ENCODE data around the gene ORC3.
A peak's percentile ranks its signal among the peaks of the same experiment; 100 is the strongest.
"Not testable (repeated sequence)": the region's sequence is repeated elsewhere in the genome, so short reads cannot be mapped to it uniquely, and the experiment has no call there.

Gene ORC3

GRCh38 chr6:87699576-87699975 is 109.6 kb downstream of the ORC3 start:
- DNase-seq = no peak

- DNase-seq = peak; percentile 16
Observed at GRCh38 chr6:87700397-87701343, 110.7 kb downstream of the ORC3 start.

GRCh38 chr6:87701344-87701675 is 111.4 kb downstream of the ORC3 start:
- DNase-seq = no peak

GRCh38 chr6:87701676-87702588 is 112.0 kb downstream of the ORC3 start, which contains the start of gene AKIRIN2:
AKIRIN2 (minus strand) TSS chr6:87702233; CDS start chr6:87701684, 549 bp downstream.
- DNase-seq = peak; percentile 93

- no peak for DNase-seq
Observed at GRCh38 chr6:87702589-87702945, 112.6 kb downstream of the ORC3 start.

GRCh38 chr6:87703039-87703438 is 113.1 kb downstream of the ORC3 start:
- not testable (repeated sequence) for DNase-seq

GRCh38 chr6:87705070-87705691 is 115.2 kb downstream of the ORC3 start:
- no peak for DNase-seq

- no peak for DNase-seq
Observed at GRCh38 chr6:87706187-87706966, 116.4 kb downstream of the ORC3 start.

GRCh38 chr6:87708581-87709427 is 118.9 kb downstream of the ORC3 start:
- DNase-seq = not testable (repeated sequence)

- no peak for DNase-seq
Observed at GRCh38 chr6:87710090-87710489, 120.2 kb downstream of the ORC3 start.

GRCh38 chr6:87712713-87713112 is 122.8 kb downstream of the ORC3 start:
- not testable (repeated sequence) for DNase-seq

- DNase-seq = no peak
Observed at GRCh38 chr6:87714093-87714842, 124.3 kb downstream of the ORC3 start.

Data from stimulated activated CD4-positive, alpha-beta T cell treated with anti-CD3 and anti-CD28 coated beads, Interleukin-12 subunit alpha, Interleukin-12 subunit beta, amount 100 ng/mL, for 4 hours (primary cell).